Hematopoietic multipotent progenitor cell (in vitro differentiated cells): Measurements from ENCODE around the gene LPP. TPM values are rescaled to one million over a fixed set of nuclear protein-coding genes. Genes with fewer than 3 reads are reported as not detected.

Source experiments
- DNase-seq, 3 donors: peaks; one replicate each; pipeline ENCODE4 v3.0.0-alpha.2; 2011 to 2015; ENCODE audit warnings: low read depth in 2 of 3, low spot score in 2 of 3
- total RNA-seq: library from RNA; depleted of rRNA; stranded (reverse); fragments of >200 nt; gene quantifications from one replicate; pipeline ENCODE4 v1.2.3, GENCODE V29; 2012

Gene LPP
- total RNA-seq, 1 donor = 11.6 TPM

GRCh38 chr3:188788621-188789081, 634.7 kb downstream of the LPP start:
- no peak for DNase-seq

- DNase-seq = no peak
Observed at GRCh38 chr3:188789251-188789650, 635.3 kb downstream of the LPP start.

- DNase-seq = no peak
Observed at GRCh38 chr3:188791311-188791710, 637.4 kb downstream of the LPP start.

GRCh38 chr3:188792793-188793192, 638.8 kb downstream of the LPP start:
- DNase-seq = peak in 2 of 3 donors; percentile 22 to 53

- DNase-seq = no peak
Observed at GRCh38 chr3:188796122-188796631, 642.2 kb downstream of the LPP start.

GRCh38 chr3:188797045-188797444, 643.1 kb downstream of the LPP start:
- no peak for DNase-seq

GRCh38 chr3:188798556-188799145, 644.7 kb downstream of the LPP start:
- no peak for DNase-seq

GRCh38 chr3:188801393-188801792, 647.4 kb downstream of the LPP start:
- no peak for DNase-seq

- no peak for DNase-seq
Observed at GRCh38 chr3:188802645-188803044, 648.7 kb downstream of the LPP start.

- peak in 1 of 3 donors; percentile 54 for DNase-seq
Observed at GRCh38 chr3:188807006-188807405, 653.0 kb downstream of the LPP start.

- no peak for DNase-seq
Observed at GRCh38 chr3:188812198-188812597, 658.2 kb downstream of the LPP start.

GRCh38 chr3:188814581-188814980, 660.6 kb downstream of the LPP start:
- no peak for DNase-seq

- no peak for DNase-seq
Observed at GRCh38 chr3:188817103-188817934, 663.4 kb downstream of the LPP start.

GRCh38 chr3:188817935-188818269, 663.9 kb downstream of the LPP start:
- no peak for DNase-seq

- no peak for DNase-seq
Observed at GRCh38 chr3:188818282-188818681, 664.3 kb downstream of the LPP start.

- DNase-seq = no peak
Observed at GRCh38 chr3:188819939-188820338, 666.0 kb downstream of the LPP start.

- peak in 1 of 3 donors; percentile 41 for DNase-seq
Observed at GRCh38 chr3:188822004-188822403, 668.0 kb downstream of the LPP start.

- DNase-seq = no peak
Observed at GRCh38 chr3:188822411-188822810, 668.5 kb downstream of the LPP start.

- DNase-seq = no peak
Observed at GRCh38 chr3:188824566-188824965, 670.6 kb downstream of the LPP start.

GRCh38 chr3:188825901-188826300, 671.9 kb downstream of the LPP start:
- DNase-seq = no peak

- DNase-seq = no peak
Observed at GRCh38 chr3:188826574-188826973, 672.6 kb downstream of the LPP start.

GRCh38 chr3:188827103-188827502, 673.1 kb downstream of the LPP start:
- no peak for DNase-seq
